Activated T-helper 9 cell treated with anti-CD3 and anti-CD28 coated beads, Interleukin-2, amount 50 U/mL, for 16 hours (primary cell): ENCODE measurements around the gene MAL.

Experiments used
- DNase-seq: peaks from one replicate; pipeline ENCODE4 v3.0.0-alpha.2; 2020; ENCODE audit warnings: low read depth

Gene MAL

DNA sequence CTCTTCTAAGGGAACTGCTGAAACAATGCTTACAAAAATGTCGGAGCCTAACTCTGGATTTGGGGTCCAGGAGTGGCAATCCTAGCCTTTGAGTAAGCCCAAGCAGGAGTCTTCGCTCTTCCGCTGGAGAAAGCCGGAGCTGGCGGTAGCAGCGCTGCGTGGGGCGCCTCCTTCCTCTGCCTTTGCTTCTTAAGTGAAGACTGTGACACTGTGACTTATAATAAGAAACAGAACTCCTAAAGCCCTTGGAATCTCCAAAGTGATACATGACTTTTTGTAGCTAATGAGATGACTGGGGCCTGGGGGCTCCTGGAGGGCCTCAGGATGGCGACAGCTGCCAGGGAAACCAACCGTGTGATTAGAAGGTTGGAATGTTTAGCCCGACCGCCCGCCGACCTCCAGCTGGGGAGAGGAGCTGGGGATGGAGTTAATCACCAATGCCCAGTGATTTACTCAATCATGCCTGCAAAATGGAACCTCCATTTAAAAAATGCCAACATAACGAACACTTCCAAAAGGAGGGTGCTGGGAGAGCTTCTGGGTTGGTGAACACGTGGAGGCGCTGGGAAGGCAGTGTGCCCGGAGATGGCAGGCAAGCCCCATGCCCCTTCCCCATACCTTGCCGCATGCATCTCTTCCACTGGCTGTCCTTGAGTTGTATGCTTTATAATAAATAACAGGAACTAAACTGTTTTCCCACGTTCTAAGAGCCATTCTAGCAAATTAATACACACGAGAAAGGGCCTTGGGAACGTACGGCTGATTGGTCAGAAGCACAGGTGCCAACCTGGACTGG is 29.0 kb upstream of the MAL start:
- no peak for DNase-seq

DNA sequence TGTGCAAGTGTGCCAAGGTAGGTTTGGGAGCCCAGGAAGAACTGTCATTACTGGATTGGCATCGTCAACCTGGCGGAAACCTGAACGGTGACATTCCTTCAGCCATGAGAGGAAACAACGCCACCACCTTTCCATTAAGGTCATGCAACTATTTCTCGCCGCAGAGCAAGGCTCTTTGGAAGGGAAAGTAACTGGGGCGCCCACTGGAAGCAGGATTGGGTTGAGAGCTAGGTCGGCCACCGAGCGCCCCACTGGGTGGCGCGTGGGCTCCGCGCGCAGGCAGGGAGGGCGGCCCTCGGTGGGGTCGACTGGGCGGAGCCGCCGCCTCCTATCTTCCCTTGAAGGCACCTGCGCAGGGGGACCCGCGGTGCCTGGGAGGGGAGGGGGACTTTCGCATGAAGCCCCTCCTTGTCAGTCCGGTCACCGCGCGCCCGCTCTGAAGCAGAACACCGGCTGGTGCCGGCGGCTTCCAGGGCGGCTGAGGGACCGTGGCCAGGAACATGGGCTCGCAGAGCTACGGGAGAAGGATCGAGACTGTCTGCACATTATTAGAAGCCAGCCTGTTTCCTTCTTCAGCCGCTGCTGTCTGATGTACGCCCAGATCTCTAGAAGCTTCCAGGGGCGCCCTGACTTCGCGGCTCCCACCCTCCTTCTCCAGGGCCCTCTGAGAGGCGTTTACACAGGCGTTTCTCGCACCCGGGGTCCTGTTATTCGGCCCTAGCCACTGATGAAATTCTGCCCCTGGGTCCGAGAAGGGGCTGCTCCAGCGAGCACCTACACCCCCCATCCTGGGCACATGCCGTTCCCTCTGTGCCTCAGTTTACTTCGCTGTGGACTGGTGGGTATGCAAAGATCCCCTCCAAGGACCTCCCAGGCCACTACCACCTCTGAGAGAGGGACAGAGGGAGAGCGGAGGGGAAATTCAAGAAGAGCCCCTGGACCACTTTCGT is 27.3 kb upstream of the MAL start:
- no peak for DNase-seq

DNA sequence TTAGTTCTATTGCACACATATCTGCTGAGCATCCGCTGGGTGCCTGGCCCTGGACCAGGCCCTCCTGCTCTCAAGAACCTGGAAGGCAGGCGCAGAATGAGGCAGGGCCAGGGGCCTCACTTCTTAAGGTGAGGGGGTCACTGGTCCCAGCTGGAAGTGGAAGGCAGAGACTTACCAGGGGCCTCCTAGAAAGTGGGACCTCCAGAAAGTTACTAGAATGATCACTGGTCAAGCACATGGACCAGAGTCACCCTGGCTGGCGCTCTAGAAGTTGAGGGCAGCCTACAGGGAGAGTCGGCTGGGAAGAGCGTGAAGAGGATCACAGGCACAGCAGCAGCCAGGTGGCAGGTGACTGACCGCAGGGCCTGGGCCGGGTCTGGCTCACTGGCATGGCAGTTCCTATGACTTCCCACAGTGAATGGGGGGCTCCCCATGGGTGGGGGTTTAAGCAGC is 26.1 kb upstream of the MAL start:
- DNase-seq = no peak

DNA sequence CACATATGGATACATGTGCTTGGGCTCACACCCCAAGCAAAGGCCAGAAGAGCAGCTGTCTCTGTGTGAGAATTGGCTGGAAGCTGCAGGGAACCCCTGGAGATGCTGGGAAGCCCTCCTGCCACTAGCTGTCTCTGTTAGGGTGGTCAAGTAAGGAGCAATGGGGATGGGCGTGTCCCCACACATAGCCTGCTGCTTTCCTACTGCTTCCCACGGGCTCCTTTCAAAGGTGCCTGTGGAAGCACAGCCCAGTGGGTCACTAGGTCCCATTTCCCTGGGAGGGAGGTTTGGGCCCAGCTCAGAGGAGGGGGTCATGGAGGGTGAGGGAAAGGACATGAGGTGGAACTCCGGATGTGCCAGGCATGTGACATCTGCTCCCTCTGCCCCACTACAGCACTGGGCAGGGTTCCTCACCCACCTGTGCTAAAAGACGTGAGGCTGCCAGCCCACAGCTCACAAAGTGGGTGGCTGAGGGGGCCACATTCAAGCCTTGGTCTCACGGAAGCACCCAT is 24.4 kb upstream of the MAL start:
- no peak for DNase-seq

DNA sequence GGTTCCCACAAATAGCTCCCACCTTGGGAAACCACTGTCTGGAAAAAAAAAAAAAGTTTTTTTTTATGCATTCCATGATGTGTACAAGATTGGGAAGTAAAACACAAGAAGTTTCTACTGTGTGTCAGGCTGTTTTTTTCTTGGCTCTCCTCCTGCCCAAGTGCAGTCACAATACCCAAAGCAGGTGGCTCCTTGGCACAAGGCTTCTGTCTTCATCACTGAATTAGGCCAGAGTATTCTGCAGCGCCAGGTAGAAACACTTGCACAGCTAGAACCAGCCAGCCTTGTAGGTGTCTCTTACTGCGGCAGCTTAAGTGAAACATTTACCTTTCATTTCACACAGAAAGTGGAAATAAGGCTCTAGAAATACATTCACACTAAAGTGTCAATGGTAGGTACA is 23.8 kb upstream of the MAL start:
- DNase-seq = no peak

DNA sequence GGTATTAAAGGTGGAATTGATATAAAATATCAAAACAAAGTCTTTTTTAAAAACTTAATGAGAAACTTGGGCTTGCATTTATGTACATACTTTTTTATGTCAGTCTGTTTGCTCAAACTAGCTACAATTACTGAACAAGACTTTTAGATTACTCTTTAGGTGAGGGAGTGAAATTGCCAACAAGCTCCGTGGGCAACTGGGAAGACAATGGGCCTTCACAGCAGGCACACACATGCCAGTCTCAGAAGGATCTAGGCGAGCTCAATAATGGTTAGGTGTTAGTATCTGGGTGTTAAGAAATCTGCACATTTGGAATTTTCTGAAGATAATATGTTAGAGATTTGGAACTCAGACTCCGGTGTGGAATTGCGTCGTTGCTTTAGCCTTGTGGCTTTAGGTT is 23.0 kb upstream of the MAL start:
- DNase-seq = no peak

DNA sequence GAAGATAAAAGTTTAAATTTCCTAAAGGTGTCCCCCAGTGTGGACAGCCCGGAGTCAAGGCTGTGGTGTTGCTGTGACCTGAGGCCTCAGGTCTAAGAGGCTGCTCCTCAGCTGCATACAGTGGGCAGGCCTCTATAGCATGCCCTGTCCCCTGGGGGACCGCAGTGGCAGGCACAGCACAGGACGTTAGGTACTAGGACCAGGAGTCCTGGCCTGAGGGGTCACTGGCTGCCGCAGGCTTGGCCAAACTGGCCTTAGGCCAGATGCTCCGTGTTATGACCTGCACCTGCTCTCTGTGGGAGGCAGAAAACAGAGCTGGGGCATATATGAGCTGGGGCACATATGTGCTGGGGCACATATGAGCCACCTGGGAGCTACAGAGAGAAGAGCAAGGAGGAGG is 21.2 kb upstream of the MAL start:
- no peak for DNase-seq

DNA sequence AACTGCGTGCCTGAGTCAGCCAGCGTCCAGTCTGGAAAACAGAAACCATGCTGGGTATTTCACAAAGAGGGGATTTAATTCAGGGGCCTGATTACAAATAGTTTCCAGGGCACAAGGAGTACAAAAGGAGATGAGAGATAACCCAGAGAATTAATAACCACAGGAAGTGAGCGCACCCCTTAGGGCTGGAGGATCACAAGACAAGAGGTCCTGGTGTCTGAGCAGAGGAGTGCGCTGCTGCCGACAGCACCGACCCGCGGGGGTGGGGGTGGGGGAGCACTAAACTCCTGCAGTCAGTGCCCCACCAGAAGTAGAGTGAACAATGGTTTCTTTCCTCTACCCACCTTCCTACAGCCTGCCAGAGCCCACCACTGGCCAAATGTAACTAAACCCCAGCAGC is 20.8 kb upstream of the MAL start:
- no peak for DNase-seq

DNA sequence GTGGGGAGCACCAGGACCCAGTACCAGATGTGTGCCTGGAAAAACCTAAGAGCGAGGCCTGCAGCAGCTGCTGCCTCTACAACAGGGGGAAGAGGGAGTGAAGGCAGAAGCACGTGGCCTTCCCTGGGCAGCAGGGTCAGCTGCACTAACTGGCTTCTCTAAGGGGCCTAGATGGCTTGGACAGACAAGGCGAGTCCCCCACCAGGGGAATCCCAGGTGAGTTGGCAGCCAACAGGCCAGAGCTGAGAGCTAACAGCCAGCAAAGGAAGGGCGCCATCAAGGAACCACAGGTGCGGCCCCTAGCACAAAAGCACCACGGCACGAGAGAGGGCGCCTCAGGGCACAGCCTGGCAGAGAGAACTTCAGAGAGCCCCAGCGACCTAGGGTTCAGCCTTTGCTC is 19.8 kb upstream of the MAL start:
- no peak for DNase-seq

DNA sequence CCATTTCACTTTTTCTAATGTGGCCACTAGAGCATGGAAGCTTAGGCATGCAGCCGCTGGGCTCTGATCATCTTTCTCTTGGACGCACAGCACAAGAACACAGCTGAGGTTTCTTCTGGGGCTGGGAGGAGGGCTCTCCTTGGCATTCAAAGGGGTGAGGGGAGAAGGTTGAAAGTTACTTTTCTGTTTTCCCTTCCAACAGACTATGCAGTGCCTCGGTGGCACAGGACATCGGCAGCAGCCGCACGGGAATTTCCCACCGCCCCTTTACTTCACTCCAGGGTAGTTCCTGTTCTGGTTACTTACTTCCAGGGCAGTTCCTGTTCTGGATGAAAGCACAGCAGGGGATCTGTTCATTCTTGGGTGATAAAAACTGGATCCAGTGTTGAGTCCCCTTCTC is 18.9 kb upstream of the MAL start:
- no peak for DNase-seq

DNA sequence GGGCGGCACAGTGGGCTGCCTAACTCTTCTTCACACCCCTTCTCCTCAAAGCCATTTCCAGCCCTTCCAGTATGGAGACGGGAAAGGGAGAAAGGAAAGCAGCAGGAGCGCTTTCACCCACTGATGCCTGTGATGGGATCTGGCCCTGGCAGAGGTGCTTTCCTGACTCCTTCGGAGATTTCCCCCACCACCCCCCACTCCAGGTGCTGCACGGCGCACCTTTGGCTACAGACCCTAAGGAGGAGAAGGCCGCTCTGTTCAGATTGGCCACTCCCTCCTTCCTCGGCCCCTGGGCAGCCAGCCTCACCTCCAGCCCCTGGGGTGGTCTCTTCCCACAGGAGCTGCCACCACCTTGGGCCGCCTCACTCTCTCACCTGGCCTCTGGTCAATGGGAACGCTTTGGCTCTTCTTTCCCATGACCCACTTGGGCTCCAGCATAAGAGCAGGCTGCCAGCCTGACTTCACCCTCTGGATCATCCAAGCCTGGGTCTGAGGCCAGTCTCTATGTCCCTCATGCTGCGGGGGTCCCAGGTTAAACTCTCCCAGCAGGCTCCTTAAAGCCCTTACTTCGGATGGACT is 18.4 kb upstream of the MAL start:
- no peak for DNase-seq

DNA sequence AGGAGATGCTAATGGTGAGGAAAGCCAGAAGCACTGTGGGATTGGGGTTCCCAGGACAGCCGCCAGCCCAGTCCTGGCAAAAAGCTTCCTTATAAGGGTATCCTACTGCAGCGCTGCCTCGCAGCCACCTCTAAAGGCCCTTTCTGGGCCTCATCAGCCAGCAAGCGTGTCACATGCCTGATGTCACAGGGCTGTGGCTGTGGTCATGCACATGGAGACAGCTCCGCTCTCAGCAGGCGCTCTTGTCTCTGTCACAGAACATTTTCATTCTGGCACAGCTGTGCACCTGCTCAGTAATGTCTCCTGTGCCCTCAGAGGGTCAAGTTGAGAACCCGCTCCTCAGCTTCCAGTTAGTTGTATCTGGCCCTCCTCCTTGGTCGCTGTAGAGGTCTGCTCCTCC is 17.7 kb upstream of the MAL start:
- DNase-seq = no peak

DNA sequence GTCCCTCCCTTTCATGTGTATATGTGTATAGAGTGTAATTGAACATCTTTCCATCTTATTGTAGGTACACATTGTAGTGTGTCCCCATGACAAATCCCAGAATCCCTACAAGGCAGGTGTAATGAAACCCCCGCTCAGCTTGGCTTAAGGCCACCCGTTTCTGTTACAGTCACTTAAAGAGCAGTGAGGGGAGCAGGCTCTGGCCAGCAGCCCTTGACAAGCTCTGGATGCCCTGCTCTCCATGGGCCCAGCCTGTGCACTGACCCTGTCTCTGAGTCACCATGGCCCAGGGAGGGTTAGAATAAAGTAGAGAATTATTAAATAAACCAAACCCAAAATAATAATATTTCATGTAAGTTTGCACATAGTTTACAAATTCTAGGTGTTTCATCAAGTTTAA is 17.2 kb upstream of the MAL start:
- DNase-seq = no peak

DNA sequence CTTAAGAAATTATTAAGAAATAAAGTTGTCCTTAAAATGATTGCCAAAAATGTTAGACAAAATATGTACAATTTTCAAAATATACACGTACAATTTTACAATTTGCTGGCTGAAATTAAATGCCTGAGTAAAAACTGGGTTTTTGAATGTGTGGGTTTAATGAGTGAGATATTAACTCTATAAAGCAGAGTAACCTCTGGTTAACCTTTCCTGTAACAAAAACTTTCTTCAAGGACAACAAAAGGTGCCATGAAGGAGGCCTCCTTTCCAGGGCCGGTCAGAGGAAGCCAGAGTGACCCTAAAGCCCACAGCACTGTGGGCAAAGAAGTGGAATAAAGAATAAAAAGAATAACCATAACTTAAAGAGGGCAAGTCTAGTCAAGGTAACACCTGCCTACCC is 16.5 kb upstream of the MAL start:
- no peak for DNase-seq

DNA sequence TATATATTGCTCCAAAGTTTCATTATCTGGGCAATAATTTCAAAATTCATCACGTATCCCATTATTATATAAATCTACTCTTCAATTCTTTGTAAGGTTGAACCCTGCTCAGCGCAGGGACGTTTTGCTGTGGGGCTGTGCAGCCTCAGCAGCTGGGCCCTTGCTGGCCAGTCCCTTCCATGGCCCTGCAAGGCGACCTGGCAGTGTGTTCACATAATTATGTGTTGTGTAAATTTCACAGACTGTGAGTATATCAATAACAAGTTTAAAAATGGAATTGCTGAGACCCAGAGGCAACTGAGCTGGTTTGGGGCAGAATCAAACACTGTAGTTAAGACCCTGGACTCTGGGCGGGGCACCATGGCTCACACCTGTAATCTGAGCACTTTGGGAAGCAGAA is 16.1 kb upstream of the MAL start:
- no peak for DNase-seq

DNA sequence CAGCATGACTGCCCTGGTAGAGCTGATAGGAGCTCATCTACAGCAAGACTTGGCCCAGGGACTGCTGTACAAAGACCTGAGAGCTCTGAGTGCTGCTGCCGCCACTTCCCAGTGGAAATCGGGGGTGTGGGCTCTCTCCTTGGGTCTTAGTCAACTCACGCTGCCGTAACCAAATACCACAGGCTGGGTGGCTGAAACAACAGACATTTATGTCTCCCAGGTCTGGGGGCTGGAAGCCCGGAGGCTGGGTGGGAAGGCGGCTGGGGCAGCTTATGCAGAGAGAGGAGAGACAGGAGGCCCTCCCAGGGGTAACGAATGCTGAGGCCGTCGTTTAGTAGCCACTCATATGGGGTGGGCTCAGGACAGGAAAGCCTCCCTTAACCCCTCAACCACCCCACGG is 15.4 kb upstream of the MAL start:
- no peak for DNase-seq

DNA sequence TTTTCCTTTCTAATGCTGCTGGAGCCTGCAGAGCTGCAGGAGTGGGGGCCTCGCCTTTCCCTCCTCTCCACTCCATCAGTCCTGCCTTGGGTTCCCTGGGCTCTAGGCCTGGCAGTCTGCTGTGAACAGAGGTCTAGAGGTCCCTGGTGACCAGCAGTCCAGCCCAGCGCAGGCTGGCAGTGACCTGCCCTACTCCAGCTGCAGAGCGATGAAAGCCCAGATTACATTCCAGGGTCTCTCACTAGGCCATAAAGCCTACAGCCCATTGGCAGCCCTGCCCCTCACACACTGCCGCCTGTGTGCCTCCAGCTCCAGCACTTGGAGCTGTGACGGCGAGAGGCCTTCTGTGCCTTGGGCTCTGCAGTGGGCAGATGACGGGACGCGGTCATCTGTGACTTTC is 14.8 kb upstream of the MAL start:
- DNase-seq = no peak

DNA sequence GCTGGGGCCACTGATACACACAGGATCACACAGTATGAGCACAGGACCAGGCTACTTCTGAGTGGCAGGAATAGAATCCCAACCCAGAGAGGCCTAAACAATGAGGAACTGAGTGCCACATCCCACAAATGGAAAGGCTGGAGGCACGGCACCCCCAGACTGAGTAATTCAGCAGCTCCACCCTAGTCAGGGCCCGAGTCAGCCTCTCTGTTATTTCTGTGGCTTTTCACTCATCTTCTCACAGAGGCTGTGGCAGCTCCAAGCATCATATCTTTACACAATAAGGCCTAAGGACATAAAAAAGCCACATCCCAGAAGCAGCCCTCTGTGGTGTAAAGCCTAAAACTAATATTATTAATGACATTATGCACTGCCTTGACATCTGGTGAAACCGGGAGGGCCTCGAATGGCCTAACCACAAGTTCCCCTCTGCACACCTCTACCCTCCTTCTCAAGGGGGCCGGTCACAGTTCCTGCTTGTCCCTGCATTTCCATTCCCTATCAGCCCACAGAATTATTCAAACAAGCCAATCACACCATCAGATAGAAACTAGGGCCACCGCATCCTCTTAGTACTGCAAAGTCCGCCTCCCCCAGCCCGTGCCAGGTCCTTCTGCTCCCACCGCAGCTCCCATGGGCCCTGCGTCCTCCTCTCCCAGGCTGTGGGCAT is 12.5 kb upstream of the MAL start:
- DNase-seq = no peak

DNA sequence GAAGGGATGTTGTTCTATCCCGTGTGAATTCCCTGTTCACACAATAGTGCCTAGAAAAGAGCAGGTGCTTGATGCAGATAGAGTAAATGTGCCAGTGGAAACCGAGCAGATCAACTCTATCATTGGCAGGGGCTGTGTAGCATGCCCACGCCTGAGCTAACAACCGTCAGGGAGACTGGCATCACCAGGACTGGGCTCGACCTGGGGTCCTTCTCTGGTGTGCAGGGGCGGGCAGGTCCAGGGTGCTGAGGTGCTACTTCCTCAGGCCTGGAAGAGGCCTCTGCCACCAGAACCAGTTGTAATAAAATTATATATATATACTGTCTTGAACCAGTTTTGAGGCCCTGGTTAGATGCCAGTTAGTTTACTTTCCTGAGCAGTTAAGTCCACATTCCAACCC is 11.8 kb upstream of the MAL start:
- no peak for DNase-seq

DNA sequence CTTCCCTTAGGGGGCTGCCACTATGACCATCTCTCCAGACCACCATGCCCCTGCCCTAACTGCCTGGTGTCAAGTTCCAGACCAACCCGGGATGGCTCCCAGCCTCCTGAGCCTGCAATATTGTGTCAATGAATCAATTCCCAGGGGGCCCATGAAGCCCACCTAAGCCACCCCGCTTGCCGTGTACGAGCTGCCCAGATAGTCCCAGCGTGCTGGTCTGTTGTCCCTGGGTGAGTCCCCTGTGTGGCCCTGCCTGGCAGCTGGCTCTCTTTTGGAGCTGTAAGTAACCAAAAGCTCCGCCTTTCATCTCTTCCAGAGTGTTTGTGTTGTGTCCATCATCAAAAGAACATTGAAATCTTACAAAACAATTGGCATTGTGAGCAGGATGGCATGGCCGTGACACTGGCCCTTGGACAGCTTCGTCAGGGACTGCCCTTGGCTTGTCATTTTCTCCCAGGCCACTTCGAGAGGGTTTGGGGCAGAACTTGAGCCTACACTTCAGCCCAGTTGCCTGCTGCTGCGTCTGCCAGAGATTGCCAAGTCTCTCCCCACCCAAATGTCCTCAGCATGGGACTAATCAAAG is 11.3 kb upstream of the MAL start:
- no peak for DNase-seq

DNA sequence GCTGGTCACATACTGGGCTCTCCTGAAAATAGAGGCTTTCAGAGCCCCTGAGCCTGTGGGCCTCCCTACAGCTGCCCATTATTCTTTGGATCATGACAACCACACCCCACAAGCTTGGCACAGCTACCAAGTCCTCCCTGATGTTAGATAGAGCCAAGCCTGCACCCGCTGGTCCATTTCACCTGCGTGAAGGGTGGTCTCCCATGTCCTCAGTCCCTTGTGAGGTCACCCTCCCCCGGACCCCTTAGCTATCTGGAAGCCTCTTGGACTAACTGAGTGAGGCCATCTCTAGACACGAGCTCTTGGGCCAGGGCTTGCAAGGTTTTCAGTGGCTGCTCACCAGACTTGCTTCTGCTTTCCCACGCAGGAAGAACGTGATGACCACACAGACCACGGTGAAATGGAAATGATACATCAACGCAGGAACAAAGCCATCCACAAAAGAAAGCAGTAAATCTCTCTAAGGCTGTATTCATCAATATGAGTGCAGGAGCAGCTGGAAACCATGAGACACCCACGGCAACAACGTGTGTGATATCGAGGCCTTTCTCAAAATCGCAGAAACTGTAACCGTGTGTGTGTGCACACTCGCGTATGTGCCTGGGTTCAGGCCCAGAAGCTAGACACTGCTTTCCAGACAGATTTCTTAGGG is 10.1 kb upstream of the MAL start:
- no peak for DNase-seq
